GM19328 (cell line): Measurements from ENCODE around the gene HTR3B.
"Not testable (repeated sequence)": the region's sequence is repeated elsewhere in the genome, so short reads cannot be mapped to it uniquely, and the experiment has no call there.

Source experiments
- ATAC-seq: cut with Tn5 transposase; IDR thresholded peaks from one replicate; pipeline ENCODE4 v1.9.1; 2021; ENCODE audit warnings: mild to moderate bottlenecking, moderate library complexity; ENCODE audit not compliant: unreplicated experiment

The HTR3B gene

GRCh38 chr11:113937918-113938317 is 33.3 kb downstream of the HTR3B start:
- no peak for ATAC-seq

DNA sequence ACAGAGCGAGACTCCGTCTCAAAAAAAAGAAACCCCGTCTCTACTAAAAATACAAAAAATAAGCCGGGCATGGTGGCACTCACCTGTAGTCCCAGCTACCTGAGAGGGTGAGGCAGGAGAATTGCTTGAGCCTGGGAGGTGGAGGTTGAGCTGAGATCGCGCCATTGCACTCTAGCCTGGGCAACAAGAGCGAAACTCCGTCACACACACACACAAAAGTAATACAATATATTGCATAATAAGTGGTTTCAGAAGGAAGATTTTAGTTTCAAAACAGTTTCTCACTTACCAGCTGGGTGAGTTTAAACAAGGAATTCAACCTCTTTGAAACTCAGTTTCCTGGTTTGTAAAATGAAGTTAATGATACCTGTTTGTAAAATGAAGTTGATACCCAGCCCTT is 37.7 kb downstream of the HTR3B start:
- ATAC-seq, result no peak

DNA sequence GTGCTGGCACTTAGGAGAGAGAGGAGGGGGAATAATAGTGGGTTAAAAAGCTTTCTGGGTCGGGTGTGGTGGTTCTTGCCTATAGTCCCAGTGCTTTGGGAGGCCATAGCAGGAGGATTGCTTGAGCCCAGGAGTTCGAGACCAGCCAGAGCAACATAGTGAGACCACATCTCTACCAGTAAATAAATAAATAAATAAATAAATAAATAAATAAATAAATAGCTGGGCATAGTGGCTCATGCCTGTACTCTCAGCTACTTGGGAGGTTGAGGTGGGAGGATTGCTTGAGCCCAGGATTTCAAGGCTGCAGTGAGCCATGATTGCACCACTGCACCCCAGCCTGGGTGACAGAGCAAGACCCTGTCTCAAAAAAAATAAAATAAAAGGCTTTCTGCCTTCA is 41.6 kb downstream of the HTR3B start:
- not testable (repeated sequence) for ATAC-seq

- ATAC-seq, result no peak
Measured at GRCh38 chr11:113947994-113948393, 43.4 kb downstream of the HTR3B start.

- ATAC-seq, result no peak
Measured at GRCh38 chr11:113949891-113950290, 45.3 kb downstream of the HTR3B start.

DNA sequence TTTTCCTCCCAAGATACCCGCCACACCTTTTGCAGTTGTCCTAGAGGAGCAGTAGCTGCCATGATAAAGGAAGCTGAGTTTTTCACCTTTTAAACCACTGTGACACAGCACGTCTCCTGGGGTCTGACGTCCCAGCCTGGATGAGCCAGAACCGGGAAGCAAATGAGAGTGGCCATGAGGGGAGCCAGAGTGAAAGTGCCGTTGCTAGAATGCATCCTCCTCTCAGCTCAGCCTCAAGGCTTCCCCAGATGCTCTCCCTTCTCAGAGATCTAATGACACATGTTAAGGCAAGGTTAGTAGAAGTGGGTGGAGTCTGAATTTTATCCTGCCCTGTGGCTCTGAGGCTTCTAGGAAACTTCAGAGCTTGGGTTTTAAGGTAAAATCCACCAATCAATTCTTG is 46.9 kb downstream of the HTR3B start:
- no peak for ATAC-seq

DNA sequence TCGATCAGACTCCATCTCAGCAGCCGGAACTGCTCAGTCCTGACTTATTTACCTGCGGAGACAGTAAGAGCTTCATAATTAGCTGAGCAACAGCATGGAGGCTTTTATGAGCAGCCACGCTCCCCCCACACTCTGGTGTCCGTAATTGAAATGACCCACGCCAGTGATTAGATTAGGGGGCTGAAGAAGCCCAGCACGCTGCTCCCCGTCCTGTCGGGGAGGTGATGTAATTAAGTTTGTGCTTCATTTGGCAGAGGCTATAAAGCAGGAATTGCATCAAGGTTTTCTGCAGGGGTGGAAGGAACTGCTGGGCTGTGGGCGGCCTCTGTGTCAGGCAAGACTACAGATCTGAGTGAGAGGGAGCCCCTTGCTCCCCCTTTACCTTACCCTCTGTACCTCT is 47.5 kb downstream of the HTR3B start:
- no peak for ATAC-seq

- ATAC-seq, result no peak
Measured at GRCh38 chr11:113952588-113952987, 48.0 kb downstream of the HTR3B start.

DNA sequence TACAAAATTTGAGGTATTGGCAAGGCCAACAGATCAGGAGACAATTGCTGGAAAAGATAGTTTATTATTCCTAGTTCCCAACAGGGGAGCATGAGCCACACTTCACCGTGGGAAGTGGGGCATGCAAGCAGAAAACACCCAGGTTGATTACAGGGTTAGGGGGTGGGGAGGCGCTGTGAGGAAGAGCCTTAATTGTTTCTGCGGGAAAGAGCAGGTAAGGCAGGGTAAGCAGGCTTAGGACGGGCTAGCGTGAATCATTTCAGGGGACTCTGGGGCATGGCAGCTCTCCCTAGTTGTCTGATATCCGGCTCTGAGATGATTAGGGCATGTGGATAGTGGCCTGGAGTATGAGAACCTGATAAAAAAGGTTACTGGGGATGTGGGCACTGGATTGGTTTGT is 49.6 kb downstream of the HTR3B start:
- ATAC-seq, result no peak

DNA sequence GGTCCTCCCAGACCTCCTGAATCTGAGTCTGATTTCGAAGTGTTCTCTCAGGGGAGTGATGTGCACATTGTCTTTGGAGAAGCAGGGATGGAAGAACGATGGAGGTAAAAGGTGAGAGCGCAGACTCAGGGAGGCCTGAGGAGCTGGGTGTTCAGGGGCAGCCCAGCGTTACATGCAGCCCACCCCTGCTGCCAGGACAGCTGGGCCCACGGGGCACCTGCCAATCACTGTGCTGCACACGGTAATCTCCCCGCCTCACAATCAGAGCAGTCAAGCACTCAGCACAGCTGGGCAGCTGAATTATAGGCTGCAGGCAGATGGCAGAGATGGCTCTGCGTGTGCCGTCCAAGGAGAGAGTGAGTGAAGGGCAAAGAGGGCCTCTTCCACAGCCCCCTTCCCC is 52.4 kb downstream of the HTR3B start:
- ATAC-seq, result no peak

GRCh38 chr11:113960702-113961330 is 56.2 kb downstream of the HTR3B start:
- no peak for ATAC-seq

DNA sequence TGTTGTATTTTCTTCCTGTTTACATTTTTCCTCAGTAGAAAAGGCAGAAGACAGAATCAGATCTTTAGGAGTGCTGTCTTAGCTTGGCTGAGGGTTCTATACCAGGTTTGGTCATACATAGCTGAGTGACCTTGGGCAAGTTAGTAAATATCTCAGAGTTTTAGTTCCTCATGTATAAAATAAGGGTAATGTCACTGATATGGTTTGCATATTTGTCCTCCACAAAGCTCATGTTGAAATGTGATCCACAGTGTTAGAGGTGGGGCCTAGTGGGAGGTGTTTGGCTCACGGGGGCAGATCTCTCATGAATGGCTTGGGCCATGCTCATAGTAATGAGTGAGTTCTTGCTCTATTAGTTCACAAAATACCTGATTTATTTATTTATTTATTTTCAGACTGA is 62.8 kb downstream of the HTR3B start:
- no peak for ATAC-seq

- no peak for ATAC-seq
Measured at GRCh38 chr11:113971506-113972195, 67.1 kb downstream of the HTR3B start.

- no peak for ATAC-seq
Measured at GRCh38 chr11:113974741-113975470, 70.3 kb downstream of the HTR3B start, which contains the start of gene HTR3A. Gene HTR3A, plus strand, starts transcription at chr11:113975108. Its CDS starts 218 bp downstream, at chr11:113975326.

DNA sequence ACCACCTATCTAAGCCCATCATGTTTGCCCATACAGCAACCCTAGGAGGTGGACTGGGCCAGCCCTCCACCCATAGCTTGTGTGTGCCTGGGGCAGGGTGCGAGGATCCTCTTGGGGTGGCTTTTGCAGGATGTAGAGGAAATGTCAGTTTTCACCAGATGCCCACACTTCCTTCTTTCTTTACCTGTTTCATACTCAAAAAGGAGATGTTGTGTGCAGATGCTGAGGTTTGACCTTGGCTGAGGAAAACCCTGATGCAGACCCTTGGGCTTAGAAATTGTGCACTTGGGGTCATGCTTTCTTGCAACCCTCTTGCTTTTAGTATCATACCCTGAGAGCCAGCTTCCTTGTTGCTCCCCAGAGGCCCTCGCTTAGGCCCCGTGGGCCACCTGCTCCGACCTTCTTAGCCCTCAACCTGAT is 72.5 kb downstream of the HTR3B start:
- ATAC-seq, result no peak

- ATAC-seq, result no peak
Measured at GRCh38 chr11:113977701-113978100, 73.1 kb downstream of the HTR3B start.

GRCh38 chr11:113979431-113979830 is 74.8 kb downstream of the HTR3B start:
- ATAC-seq, result no peak

DNA sequence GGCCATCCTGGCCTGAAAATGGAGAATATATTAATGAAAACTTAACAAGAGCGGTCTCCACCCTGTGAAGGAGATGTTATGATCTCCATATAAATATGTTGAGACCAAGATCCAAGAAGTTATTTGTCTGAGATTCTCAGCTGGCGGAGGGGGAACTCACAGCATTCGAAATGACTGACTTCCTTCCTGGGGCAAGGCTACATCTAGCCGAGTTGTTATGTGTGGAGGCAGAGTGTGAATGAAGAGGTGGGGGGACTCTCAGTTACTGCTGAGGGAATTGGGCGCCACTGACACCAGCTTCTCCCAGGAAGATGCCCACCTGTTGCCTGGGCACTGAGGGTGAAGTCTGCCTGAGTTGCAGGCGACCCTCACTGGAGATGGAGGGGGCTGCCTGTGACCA is 76.2 kb downstream of the HTR3B start:
- no peak for ATAC-seq

GRCh38 chr11:113982306-113982705 is 77.7 kb downstream of the HTR3B start:
- no peak for ATAC-seq

- ATAC-seq, result no peak
Measured at GRCh38 chr11:113984781-113985180, 80.2 kb downstream of the HTR3B start.

DNA sequence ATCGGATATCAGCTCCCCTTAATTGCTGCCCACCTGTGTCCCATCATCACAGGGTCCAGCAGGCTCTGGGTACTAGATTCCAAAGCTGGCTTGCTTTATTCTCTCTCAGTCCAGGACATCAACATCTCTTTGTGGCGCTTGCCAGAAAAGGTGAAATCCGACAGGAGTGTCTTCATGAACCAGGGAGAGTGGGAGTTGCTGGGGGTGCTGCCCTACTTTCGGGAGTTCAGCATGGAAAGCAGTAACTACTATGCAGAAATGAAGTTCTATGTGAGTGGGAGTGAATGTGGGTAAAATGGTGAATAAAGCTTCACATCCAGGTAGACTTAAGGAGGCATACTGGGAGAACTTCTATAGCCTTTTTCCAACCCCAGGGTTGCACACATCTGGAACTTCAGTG is 81.3 kb downstream of the HTR3B start:
- ATAC-seq, result no peak
